Measurements from ENCODE around the gene TMEM236.
"Not testable (repeated sequence)": the region's sequence is repeated elsewhere in the genome, so short reads cannot be mapped to it uniquely, and the experiment has no call there.

TMEM236 gene

GRCh38 chr10:17751781-17752445 is at the start of gene TMEM236:
TMEM236 (plus strand) TSS chr10:17752201; CDS start chr10:17752296, 95 bp downstream.
- DNase-seq (ENCODE audit: low read depth in 2 of 2), result no peak

GRCh38 chr10:17703706-17704105 is 48.3 kb upstream of the TMEM236 start:
- no peak for DNase-seq (ENCODE audit: low read depth in 2 of 2)

GRCh38 chr10:17708821-17709220 is 43.2 kb upstream of the TMEM236 start:
- no peak for DNase-seq (ENCODE audit: low read depth in 2 of 2)

- no peak for DNase-seq (ENCODE audit: low read depth in 2 of 2)
These were observed 42.5 kb upstream of the TMEM236 start for GRCh38 chr10:17709492-17709891.

GRCh38 chr10:17710181-17710580 is 41.8 kb upstream of the TMEM236 start:
- DNase-seq (ENCODE audit: low read depth in 2 of 2), result no peak

GRCh38 chr10:17712053-17712452 is 39.9 kb upstream of the TMEM236 start:
- DNase-seq (ENCODE audit: low read depth in 2 of 2), result no peak

GRCh38 chr10:17712717-17713471 is 39.1 kb upstream of the TMEM236 start:
- DNase-seq (ENCODE audit: low read depth in 2 of 2), result no peak

GRCh38 chr10:17713758-17714157 is 38.2 kb upstream of the TMEM236 start:
- DNase-seq (ENCODE audit: low read depth in 2 of 2), result no peak

- DNase-seq (ENCODE audit: low read depth in 2 of 2), result no peak
These were observed 35.8 kb upstream of the TMEM236 start for GRCh38 chr10:17716161-17716560.

- DNase-seq (ENCODE audit: low read depth in 2 of 2), result not testable (repeated sequence)
These were observed 29.5 kb upstream of the TMEM236 start for GRCh38 chr10:17722317-17723014.

- DNase-seq (ENCODE audit: low read depth in 2 of 2), result no peak
These were observed 26.3 kb upstream of the TMEM236 start for GRCh38 chr10:17725703-17726102.

GRCh38 chr10:17729630-17730029 is 22.4 kb upstream of the TMEM236 start:
- no peak for DNase-seq (ENCODE audit: low read depth in 2 of 2)

GRCh38 chr10:17730667-17731066 is 21.3 kb upstream of the TMEM236 start:
- DNase-seq (ENCODE audit: low read depth in 2 of 2), result no peak

- no peak for DNase-seq (ENCODE audit: low read depth in 2 of 2)
These were observed 20.5 kb upstream of the TMEM236 start for GRCh38 chr10:17731331-17732020.

GRCh38 chr10:17733620-17734019 is 18.4 kb upstream of the TMEM236 start:
- DNase-seq (ENCODE audit: low read depth in 2 of 2), result no peak

- DNase-seq (ENCODE audit: low read depth in 2 of 2), result no peak
These were observed 17.4 kb upstream of the TMEM236 start for GRCh38 chr10:17734432-17735080.

GRCh38 chr10:17735166-17735941 is 16.6 kb upstream of the TMEM236 start:
- DNase-seq (ENCODE audit: low read depth in 2 of 2), result no peak

GRCh38 chr10:17736223-17736622 is 15.8 kb upstream of the TMEM236 start:
- DNase-seq (ENCODE audit: low read depth in 2 of 2), result no peak

GRCh38 chr10:17737027-17737965 is 14.7 kb upstream of the TMEM236 start:
- peak; percentile 16 to 20 for DNase-seq (ENCODE audit: low read depth in 2 of 2)

GRCh38 chr10:17740668-17741067 is 11.3 kb upstream of the TMEM236 start:
- DNase-seq (ENCODE audit: low read depth in 2 of 2), result no peak
